Measurements from ENCODE around the gene NME8. TPM values are rescaled to one million over a fixed set of nuclear protein-coding genes. Genes with fewer than 3 reads are reported as not detected.
A peak's percentile ranks its signal among the peaks of the same experiment; 100 is the strongest.

Gene NME8
- total RNA-seq, 1 donor from 2014 or later, result not detected

- ATAC-seq, result no peak
These were observed 52.9 kb downstream of the NME8 start for GRCh38 chr7:37901236-37901827.

DNA sequence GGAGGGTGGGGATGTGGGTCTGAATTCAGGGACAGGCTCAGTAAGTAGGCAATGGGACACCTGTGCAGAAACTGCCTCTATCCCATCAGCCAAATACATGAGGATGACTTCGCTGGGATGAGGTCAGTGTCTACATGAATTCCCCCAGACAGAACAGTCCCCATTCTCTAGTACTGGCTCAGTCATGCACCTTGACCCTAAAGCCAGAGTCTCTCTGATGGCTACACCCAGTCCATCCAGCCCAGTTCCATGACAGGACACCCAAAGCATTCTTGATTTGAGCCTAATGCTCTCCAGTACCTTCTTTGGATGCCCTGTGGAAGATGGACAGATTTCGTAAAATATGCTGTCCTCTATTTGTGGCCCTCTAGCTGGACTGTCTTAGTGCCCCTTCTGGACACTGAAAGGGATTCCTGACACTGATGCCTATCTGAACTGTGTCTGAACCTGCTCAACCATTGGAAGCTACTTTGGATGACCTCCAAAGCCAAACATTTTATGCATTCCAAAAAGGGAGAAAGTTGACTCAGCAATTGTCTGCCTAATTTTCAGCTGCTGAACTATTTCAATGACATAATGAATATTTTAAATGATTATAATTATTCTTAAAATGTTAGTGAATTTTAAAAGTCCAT is 53.6 kb downstream of the NME8 start:
- ATAC-seq, result no peak

DNA sequence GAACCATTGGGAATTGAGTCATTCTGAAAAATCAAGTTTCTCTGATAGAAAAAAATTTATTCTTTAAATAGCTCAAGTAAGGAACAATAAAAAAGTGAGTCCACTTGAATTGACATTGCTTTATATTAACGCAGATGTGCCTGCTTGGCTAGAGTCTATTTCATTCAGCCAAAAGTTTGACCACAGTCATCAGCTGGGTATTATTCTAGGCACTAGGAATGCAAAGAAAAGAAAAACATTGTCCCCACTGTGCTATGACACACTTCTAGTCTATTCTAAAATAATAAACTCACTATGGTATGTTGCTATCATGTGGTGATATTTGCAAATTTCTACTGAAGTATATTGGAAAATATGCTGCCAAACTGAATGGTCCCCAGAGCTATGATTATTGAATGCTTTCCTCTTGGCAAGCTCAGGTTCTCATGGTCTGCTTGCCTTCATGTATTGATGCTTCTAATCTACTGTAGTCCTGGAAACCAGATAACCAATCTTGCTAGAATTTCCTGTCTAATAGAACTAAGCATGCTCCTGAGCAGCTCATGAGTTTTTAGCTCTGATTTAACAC is 59.9 kb downstream of the NME8 start:
- no peak for ATAC-seq

- no peak for ATAC-seq
These were observed 64.4 kb downstream of the NME8 start for GRCh38 chr7:37912756-37913155.

DNA sequence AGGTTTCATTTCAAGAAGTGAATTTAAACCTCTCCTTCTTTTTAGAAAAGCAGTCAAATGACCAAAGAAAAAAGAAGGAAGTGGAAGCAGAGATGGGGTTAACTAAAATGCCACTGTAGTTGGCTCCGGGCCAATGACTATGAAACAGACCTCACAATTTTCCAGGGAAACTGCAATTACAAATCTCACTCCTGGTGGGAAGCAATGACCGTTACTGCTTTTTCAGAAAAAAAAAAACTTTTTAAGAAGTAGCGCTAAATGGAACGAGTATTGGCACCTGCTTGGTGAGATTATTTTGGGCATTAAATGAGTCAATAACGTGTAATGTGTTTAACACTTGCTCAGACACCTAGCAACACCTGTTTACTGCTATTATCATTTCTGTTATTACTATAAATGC is 67.0 kb downstream of the NME8 start:
- ATAC-seq, result no peak

DNA sequence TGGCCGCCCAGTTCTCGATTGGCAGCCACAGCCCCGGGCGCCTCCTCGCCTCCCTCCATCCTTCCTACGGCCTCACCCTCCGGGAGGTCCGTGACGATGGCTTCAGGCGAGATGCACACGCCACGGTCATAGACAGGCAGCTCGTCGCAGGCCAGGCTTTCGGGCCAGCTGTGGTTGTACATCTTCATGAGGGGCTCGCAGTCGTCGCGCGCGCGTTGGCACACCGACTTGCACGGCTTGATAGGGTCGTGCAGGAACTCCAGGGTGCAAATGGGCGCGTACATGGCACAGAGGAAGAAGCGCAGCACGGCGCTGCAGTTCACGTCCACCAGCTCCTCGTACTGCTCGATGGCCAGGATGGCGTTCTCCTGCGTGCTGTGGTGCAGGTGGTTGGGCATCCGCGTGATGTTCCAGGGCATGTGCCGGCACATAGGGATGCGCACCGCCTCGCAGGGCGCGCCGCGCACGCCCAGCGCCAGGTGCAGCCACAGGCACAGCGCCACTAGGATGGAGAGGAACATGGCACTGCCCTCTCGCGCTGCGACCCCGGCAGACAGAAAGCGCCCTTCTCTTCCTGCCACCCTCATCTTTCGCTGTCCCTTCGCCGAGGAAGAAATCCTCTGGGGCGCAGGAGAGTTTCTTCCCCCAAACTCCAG is 67.7 kb downstream of the NME8 start:
- ATAC-seq, result no peak

- peak; percentile 28 for ATAC-seq
These were observed 68.6 kb downstream of the NME8 start, which contains the start of gene SFRP4 for GRCh38 chr7:37916673-37917660. TSS of gene SFRP4 (minus strand) at chr7:37916817. CDS start at chr7:37916537, 280 bp downstream.

DNA sequence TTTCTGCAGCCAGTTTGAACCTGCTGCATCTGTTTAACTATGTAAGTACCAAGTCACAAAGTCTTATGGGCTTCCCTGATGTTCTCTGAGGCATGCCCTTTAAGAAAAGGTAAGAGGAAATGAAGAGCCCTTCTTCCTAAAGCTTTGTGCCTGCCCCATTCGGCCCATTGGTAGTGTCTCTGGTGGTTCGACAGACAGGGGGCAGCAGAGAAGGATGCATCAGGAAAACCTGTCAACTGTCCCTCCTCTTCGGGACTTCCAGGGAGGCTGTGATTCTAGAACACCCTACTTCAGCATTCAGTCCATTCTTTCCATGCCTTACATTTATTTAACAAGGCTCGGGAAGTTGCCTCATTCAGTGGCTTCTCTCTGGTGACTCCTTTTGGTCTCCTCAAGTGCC is 70.1 kb downstream of the NME8 start:
- no peak for ATAC-seq

DNA sequence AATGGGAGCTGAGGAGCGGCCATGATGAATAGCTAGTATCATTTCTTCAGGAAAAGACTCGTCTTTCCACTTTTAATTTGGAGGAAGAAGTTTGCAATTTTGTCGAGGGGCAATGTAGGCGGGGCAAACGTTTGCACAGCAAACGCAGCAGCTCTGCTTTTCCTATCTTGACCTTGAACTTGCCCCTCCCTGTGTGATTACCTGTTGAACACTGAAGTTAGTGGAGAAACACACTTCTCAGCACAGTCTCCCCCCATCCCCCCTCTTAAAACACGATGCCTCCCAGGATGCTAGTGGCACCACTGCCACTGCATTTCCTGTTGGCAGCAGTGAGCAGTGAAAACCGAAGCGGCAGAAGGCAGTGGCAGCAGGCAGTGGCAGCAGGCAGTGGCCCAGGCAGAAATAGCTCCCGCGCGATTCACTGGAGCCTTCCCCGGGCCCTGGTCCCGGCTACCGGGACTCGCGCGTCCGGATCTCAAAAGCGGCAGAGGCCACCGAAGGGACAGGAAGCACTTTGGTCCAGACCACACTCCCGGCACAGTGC is 72.0 kb downstream of the NME8 start, which contains the start of gene EPDR1:
Gene EPDR1, plus strand, starts transcription at position 336 of the 544 bp plus-strand sequence. CDS start 300 bp downstream, outside the sequence.
- ATAC-seq, result peak; percentile 44

DNA sequence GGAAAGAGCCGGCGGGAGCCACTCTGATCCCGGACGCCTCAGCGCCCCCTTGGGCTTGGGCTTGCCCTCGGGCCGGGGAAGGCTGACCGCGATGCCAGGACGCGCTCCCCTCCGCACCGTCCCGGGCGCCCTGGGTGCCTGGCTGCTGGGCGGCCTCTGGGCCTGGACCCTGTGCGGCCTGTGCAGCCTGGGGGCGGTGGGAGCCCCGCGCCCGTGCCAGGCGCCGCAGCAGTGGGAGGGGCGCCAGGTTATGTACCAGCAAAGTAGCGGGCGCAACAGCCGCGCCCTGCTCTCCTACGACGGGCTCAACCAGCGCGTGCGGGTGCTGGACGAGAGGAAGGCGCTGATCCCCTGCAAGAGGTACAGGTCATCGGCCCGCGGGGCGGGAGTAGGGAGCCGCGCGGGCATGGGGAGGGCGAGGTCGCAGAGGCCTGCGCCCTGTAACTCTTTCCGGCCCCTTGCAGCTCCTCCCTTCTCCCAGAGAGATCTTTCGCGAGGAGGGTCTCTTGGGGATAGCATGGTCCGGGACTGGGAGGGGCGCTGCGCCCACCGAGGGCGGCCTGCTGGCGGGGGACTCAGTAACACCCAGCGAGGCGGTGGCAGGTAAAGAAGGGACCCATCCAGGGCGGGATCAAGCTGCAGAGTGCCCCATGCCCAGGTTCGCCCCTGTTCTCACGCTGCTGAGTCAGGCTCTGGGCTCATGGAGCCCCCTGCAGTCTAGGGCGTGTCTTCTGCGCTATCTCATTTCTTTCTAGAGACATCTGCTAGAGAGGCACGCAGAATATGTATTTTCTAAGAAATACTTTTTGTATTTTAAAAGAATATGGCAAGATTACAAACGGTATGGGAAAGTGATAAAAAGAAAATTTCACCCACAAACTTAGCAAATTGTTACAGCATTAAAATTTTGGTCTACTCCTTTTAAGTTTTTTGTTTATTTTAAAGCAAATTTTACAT is 72.7 kb downstream of the NME8 start:
- peak; percentile 38 for ATAC-seq

- no peak for ATAC-seq
These were observed 73.5 kb downstream of the NME8 start for GRCh38 chr7:37921876-37922275.

DNA sequence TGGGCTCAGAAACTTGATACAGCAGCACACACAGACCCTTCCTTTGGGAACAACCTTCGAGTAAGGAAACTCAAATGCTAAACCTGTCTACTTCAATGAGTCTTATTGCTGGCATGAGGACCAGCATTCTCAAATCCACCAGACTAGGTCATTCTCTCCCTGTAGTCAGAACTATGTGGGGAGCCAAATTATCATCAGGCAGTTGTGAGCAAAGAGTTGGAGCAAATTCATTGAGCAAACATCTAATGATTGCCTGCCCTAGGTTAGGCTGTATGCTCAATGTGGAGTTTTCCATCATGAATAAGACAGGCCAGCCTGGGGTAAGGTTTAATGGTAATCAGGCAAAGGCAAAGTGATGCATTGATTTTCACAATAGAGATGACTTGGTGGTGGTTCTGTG is 75.6 kb downstream of the NME8 start:
- ATAC-seq, result no peak

- no peak for ATAC-seq
These were observed 76.2 kb downstream of the NME8 start for GRCh38 chr7:37924491-37925041.

DNA sequence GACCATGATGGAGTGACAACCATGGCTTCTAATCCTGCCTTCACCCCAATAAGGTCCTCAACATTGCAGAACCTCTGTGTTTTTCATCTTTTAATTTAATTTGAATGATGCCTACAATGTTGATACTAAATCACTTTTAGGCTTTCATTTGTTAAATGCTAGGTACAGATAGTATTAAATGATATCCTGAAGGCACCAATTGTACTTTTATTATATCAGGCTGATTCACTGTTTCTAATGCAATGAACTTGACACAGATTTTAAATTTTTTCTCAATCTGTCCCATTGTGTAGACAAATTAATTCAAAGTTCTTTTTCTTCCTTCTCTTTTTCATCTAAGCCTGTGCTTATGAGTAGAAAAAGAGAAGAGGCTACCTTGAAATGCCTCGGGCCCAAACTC is 77.2 kb downstream of the NME8 start:
- no peak for ATAC-seq

DNA sequence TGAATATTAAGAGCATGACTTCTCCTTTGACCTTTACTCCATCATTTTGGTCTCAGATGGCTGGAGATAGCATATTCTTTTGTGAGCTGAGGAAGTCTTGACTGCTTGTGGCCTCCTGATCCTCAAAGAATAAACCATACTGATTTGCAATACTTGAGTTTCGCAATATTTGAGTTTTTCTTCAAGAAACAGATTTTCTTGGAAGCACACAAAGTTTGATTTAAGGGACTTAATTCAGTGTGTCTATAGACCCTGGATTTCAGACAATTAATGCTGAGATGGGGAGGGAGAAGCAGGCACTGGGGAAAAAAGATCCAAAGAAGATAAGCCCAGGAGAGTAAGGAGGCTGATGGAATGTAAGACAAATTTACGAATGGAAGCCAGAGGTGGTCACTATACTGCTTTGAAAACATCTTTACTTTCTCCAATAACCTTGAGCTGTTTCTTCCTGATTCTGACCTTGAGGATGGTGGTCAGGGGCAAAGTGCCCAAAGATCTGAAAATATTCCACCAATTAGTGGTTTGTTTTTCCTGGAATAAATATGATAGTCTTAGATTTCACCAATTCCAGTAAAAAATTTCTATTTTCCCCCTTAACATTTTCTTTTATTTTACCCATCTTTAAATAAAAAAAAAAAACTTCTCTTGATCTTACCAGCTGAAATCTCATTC is 79.5 kb downstream of the NME8 start:
- no peak for ATAC-seq

GRCh38 chr7:37928878-37929277 is 80.5 kb downstream of the NME8 start:
- ATAC-seq, result no peak

DNA sequence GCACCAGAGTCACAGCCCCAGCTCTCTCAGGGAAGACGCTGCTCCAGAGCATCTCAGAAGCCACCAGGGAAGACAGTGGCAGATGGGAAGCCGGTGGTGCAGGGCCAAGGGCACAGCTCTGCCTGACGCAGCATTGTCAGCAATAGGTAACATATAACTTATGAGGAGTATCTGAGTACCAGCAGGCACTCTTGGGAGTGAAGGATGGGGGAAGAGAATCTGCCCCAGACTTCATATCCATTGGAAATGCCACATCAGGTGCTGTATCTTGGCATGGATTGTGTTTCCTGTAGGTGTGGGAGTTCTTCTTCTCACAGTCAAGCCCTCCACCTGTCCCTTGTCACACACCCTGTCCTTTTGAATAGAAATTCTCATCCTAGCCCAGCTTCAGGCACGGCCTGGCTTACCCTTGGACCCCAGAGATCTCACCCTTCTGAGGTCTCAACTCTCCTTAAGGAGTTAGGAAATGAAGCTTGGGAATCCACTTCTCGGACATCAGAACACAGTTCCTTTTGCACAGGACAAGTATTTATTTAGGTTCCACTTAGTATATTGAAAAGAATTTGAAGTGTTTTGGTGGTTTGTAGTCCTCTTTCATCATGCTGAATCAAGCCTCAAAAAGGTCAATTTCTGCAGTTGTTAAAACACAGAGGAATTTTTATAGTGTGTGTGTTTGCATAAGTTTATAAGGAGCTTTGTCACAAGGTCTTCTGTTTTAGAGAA is 82.0 kb downstream of the NME8 start:
- ATAC-seq, result no peak

GRCh38 chr7:37932543-37932942 is 84.1 kb downstream of the NME8 start:
- ATAC-seq, result no peak

DNA sequence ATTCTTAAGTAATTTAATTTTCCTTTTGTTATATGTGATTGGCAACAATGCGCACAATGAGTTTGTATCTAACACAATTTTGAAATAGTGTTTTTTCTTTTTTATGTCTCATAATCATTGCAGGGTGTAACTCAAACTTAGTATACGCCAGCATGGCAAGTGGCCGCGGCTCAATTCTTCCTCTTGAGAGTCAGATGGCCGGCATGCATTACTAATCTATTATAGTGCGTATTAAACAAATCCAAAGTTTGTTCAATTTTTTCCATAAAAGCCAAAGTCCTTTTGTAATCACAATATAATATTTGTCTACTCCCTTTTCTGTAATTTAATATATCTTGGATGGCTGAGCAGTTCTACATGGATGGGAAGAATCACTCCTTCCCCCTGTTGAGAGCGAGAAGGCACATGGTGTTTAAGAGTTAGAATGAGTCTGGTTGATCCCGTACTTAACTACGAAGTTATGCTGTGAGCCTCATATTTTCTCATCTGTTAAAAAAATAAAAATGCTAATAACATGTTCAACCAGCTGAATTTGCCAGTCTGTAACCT is 84.7 kb downstream of the NME8 start:
- ATAC-seq, result no peak

All from esophagus mucosa (tissue), 1 donor.